HCT116 (cell line): ENCODE results near the gene PAAF1.
A peak's percentile ranks its signal among the peaks of the same experiment; 100 is the strongest.

Experiments
- CTCF ChIP-seq, 3 experiments: fragments of 200-600 bp in 1 of 3; sonication (generic) in 1 of 3; IDR thresholded peaks in 2 of 3; conservative IDR thresholded peaks in 1 of 3; 2 replicates each; pipeline ENCODE4 v1.5.1; 2012 to 2017; ENCODE audit warnings: low read depth in 2 of 3, low read length in 2 of 3, antibody characterized with exemption in 1 of 3, borderline replicate concordance in 1 of 3, control low read depth in 1 of 3, mild to moderate bottlenecking in 1 of 3, mixed read lengths in 1 of 3, mixed run types in 1 of 3, moderate library complexity in 1 of 3; ENCODE audit not compliant: insufficient read depth in 1 of 3
- SIN3A ChIP-seq: IDR thresholded peaks from 2 replicates; pipeline ENCODE4 v1.6.1; 2012; ENCODE audit warnings: low read depth
- TF ChIP-seq, protein P1 (sequence below): IDR thresholded peaks from 2 replicates; pipeline ENCODE4 v1.6.1; 2012; ENCODE audit warnings: low read depth

GRCh38 chr11:73876424-73877310 lies at the start of gene PAAF1, which contains the start of gene COA4:
- TF ChIP-seq CTCF (IDR thresholded peaks at IDR 0.05 in 2 of 3, conservative IDR thresholded peaks at IDR 0.05 in 1 of 3; ENCODE audit: borderline replicate concordance in 1 of 3, insufficient read depth in 1 of 3, low read depth in 2 of 3, low read length in 2 of 3) (no peak), SIN3A (peak; percentile 94)
- TF ChIP-seq, protein P1, sequence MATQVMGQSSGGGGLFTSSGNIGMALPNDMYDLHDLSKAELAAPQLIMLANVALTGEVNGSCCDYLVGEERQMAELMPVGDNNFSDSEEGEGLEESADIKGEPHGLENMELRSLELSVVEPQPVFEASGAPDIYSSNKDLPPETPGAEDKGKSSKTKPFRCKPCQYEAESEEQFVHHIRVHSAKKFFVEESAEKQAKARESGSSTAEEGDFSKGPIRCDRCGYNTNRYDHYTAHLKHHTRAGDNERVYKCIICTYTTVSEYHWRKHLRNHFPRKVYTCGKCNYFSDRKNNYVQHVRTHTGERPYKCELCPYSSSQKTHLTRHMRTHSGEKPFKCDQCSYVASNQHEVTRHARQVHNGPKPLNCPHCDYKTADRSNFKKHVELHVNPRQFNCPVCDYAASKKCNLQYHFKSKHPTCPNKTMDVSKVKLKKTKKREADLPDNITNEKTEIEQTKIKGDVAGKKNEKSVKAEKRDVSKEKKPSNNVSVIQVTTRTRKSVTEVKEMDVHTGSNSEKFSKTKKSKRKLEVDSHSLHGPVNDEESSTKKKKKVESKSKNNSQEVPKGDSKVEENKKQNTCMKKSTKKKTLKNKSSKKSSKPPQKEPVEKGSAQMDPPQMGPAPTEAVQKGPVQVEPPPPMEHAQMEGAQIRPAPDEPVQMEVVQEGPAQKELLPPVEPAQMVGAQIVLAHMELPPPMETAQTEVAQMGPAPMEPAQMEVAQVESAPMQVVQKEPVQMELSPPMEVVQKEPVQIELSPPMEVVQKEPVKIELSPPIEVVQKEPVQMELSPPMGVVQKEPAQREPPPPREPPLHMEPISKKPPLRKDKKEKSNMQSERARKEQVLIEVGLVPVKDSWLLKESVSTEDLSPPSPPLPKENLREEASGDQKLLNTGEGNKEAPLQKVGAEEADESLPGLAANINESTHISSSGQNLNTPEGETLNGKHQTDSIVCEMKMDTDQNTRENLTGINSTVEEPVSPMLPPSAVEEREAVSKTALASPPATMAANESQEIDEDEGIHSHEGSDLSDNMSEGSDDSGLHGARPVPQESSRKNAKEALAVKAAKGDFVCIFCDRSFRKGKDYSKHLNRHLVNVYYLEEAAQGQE: no peak
